Sigmoid colon (tissue), 7 donors: ENCODE measurements around the gene CHAT. TPM values are rescaled to one million over a fixed set of nuclear protein-coding genes. Genes with fewer than 3 reads are reported as not detected.

ENCODE experiments used
- DNase-seq: peaks from one replicate; pipeline ENCODE4 v3.0.0-alpha.2; 2019
- H3K27ac ChIP-seq, 4 donors: fragments of 200-600 bp; sonication (generic); one replicate each; pipeline ENCODE4 v1.5.1; 2016 to 2019; ENCODE audit warnings: mild to moderate bottlenecking in 1 of 4
- H3K27me3 ChIP-seq, 3 donors: fragments of 200-600 bp; sonication (generic); one replicate each; pipeline ENCODE4 v1.5.1; 2019; ENCODE audit warnings: mild to moderate bottlenecking in 1 of 3
- H3K36me3 ChIP-seq, 4 donors: fragments of 200-600 bp; sonication (generic); one replicate each; pipeline ENCODE4 v1.5.1; 2016 to 2019
- H3K4me1 ChIP-seq, 4 donors: fragments of 200-600 bp; sonication (generic); one replicate each; pipeline ENCODE4 v1.5.1; 2017 to 2019
- H3K4me3 ChIP-seq, 4 donors: fragments of 200-600 bp; sonication (generic); one replicate each; pipeline ENCODE4 v1.5.1; 2017 to 2019; ENCODE audit warnings: mild to moderate bottlenecking in 2 of 4, moderate library complexity in 1 of 4
- H3K9me3 ChIP-seq, 4 donors: fragments of 200-600 bp in 3 of 4; sonication (generic) in 3 of 4; one replicate each; pipeline versions ENCODE4 v1.5.1 to v1.6.1; 2013 to 2019
- CTCF ChIP-seq, 4 experiments: fragments of 450-650 bp in 3 of 4; fragments of 200-600 bp in 1 of 4; IDR thresholded peaks; one replicate each; pipeline ENCODE4 v1.5.1; 2016 to 2019; ENCODE audit warnings: antibody characterized with exemption in 4 of 4, mild to moderate bottlenecking in 3 of 4, moderate library complexity in 2 of 4
- EP300 ChIP-seq, 4 donors: sonication (generic); formaldehyde crosslinking; IDR thresholded peaks; one replicate each; pipeline ENCODE4 v1.6.1; 2017; ENCODE audit warnings: antibody characterized with exemption in 4 of 4
- POLR2A ChIP-seq, 2 donors: fragments of 450-650 bp; IDR thresholded peaks; one replicate each; pipeline ENCODE4 v1.6.1; 2016; ENCODE audit warnings: antibody characterized with exemption in 2 of 2, mild to moderate bottlenecking in 2 of 2, moderate library complexity in 2 of 2
- POLR2AphosphoS5 ChIP-seq, 4 donors: sonication (generic); formaldehyde crosslinking; IDR thresholded peaks; one replicate each; pipeline ENCODE4 v1.6.1; 2017; ENCODE audit warnings: antibody characterized with exemption in 4 of 4
- WGBS, 2 donors: extraction: QIAGEN DNeasy Blood & Tissue Kit; methylation state at CpG; one replicate each; pipeline ENCODE4 v1.1.7; 2013; 5-methylcytosine and 5-hydroxymethylcytosine counted together
- intact Hi-C: fragments of 100-400 bp; cut with DNase I; formaldehyde crosslinking; loops from one replicate; pipeline ENCODE4 v1.15.1; 2023
- polyA plus RNA-seq, 3 donors: library from polyadenylated mRNA; stranded (reverse); fragments of 200-250 nt; gene quantifications; one replicate each; pipeline ENCODE4 v1.2.3, GENCODE V29; 2013
- total RNA-seq, 4 donors: library from RNA; depleted of rRNA; stranded (reverse); fragments of >200 nt; gene quantifications; one replicate each; pipeline ENCODE4 v1.1.0, GENCODE V29; 2016
- donor health status: healthy with polysubstance abuse.
- donor health status: Bipolar disorder and iron deficiency.
- donor health status: healthy.

The CHAT gene
- total and polyA plus RNA-seq, 7 donors: 0.41 to 0.57 TPM; not detected in 5

- no peak overlapping the region for H3K4me3 ChIP-seq
- H3K4me1 ChIP-seq: no peaks in the 10 kb centered on the region
- no peak for DNase-seq
- H3K27me3 ChIP-seq: peaks cover 0 to 58% (median 16%) of the 10 kb centered on the region in 3 donors
- H3K27ac ChIP-seq: no peak overlapping the region
- H3K9me3 ChIP-seq: no peaks in the 10 kb centered on the region
- WGBS, 2 donors: 83 to 84% methylated on average over 7 of the region's 7 CpGs
- H3K36me3 ChIP-seq: no peaks in the 10 kb centered on the region
- intact Hi-C loops: no loop called here
- TF ChIP-seq POLR2A (IDR thresholded peaks at IDR 0.05) (no peak), CTCF (IDR thresholded peaks at IDR 0.05) (no peak), POLR2AphosphoS5 (IDR thresholded peaks at IDR 0.05) (no peak), EP300 (IDR thresholded peaks at IDR 0.05) (no peak)
Observed at GRCh38 chr10:49601857-49602256, 12.0 kb upstream of the CHAT start.

GRCh38 chr10:49602380-49603023, 11.3 kb upstream of the CHAT start:
- Histone ChIP-seq H3K9me3 (no peaks in the 10 kb centered on the region), H3K4me1 (no peaks in the 10 kb centered on the region), H3K36me3 (no peaks in the 10 kb centered on the region), H3K27ac (no peak overlapping the region), H3K27me3 (peaks cover 3 to 63% (median 21%) of the 10 kb centered on the region in 3 donors), H3K4me3 (no peak overlapping the region)
- DNase-seq: no peak
- 75 to 81% methylated on average over 2 of the region's 2 CpGs for WGBS, 2 donors
- intact Hi-C loops: no loop called here
- TF ChIP-seq POLR2A (IDR thresholded peaks at IDR 0.05) (no peak), CTCF (IDR thresholded peaks at IDR 0.05) (no peak), EP300 (IDR thresholded peaks at IDR 0.05) (no peak)

GRCh38 chr10:49605216-49605938, 8.5 kb upstream of the CHAT start:
- H3K27ac ChIP-seq: no peak overlapping the region
- no peak for TF ChIP-seq POLR2A (IDR thresholded peaks at IDR 0.05)
- TF ChIP-seq EP300 (IDR thresholded peaks at IDR 0.05): no peak
- TF ChIP-seq CTCF (IDR thresholded peaks at IDR 0.05): no peak
- TF ChIP-seq POLR2AphosphoS5 (IDR thresholded peaks at IDR 0.05): no peak
- H3K9me3 ChIP-seq: no peaks in the 10 kb centered on the region
- H3K4me3 ChIP-seq: no peak overlapping the region
- WGBS, 2 donors: 71 to 78% methylated on average over 6 of the region's 6 CpGs
- intact Hi-C loops: no loop called here
- H3K36me3 ChIP-seq: no peaks in the 10 kb centered on the region
- peaks cover 20 to 82% (median 49%) of the 10 kb centered on the region in 3 donors for H3K27me3 ChIP-seq
- peaks cover 0 to 11% (median 9%) of the 10 kb centered on the region in 4 donors for H3K4me1 ChIP-seq
- DNase-seq: no peak

- H3K36me3 ChIP-seq: no peaks in the 10 kb centered on the region
- 43 to 57% methylated on average over 3 of the region's 3 CpGs for WGBS, 2 donors
- intact Hi-C loops: no loop called here
Observed at GRCh38 chr10:49605939-49606509, 7.8 kb upstream of the CHAT start.

More at GRCh38 chr10:49605939-49606509, 7.8 kb upstream of the CHAT start:
- TF ChIP-seq POLR2A (IDR thresholded peaks at IDR 0.05) (no peak), POLR2AphosphoS5 (IDR thresholded peaks at IDR 0.05) (no peak), EP300 (IDR thresholded peaks at IDR 0.05) (no peak), CTCF (IDR thresholded peaks at IDR 0.05) (no peak)
- Histone ChIP-seq H3K27ac (no peak overlapping the region), H3K27me3 (peaks cover 25 to 88% (median 55%) of the 10 kb centered on the region in 3 donors), H3K9me3 (no peaks in the 10 kb centered on the region), H3K4me1 (peaks cover 0 to 17% (median 14%) of the 10 kb centered on the region in 4 donors), H3K4me3 (no peak overlapping the region)
- no peak for DNase-seq
